ENCODE results near the gene ATP6V0C. TPM values are rescaled to one million over a fixed set of nuclear protein-coding genes. Genes with fewer than 3 reads are reported as not detected.

Gene ATP6V0C
- total and polyA plus RNA-seq, 2 of the 13 experiments (the other 11 are each of a cell fraction or from before 2014, with no cell fraction given) = 10.4 to 20.1 TPM

- TF ChIP-seq GABPB1 (CRISPR knock-in tag; IDR thresholded peaks at IDR 0.05) (no peak), ZSCAN29 (CRISPR knock-in tag; conservative IDR thresholded peaks at IDR 0.05) (no peak), ZKSCAN8 (CRISPR knock-in tag; IDR thresholded peaks at IDR 0.05; ENCODE audit: borderline replicate concordance) (no peak), POGZ (CRISPR knock-in tag; IDR thresholded peaks at IDR 0.05) (no peak), MTF2 (CRISPR knock-in tag; IDR thresholded peaks at IDR 0.05; ENCODE audit: borderline replicate concordance) (no peak), KMT2A (CRISPR knock-in tag; IDR thresholded peaks at IDR 0.05) (no peak), HMGXB4 (CRISPR knock-in tag; IDR thresholded peaks at IDR 0.05; ENCODE audit: borderline replicate concordance in 1 of 2, low read depth in 1 of 2) (peak in 1 of 2 experiments; percentile 7; a peak in 1 of 4 replicates), RXRA (CRISPR knock-in tag; IDR thresholded peaks at IDR 0.05) (no peak), FOXO1 (CRISPR knock-in tag; IDR thresholded peaks at IDR 0.05) (peak; percentile 21; the same call in 1 of the 2 replicates), DDIT3 (CRISPR knock-in tag; IDR thresholded peaks at IDR 0.05) (no peak), ZNF569 (CRISPR knock-in tag; IDR thresholded peaks at IDR 0.05; ENCODE audit: borderline replicate concordance) (no peak), ELF1 (CRISPR knock-in tag; IDR thresholded peaks at IDR 0.05) (no peak), ZKSCAN5 (CRISPR knock-in tag; IDR thresholded peaks at IDR 0.05) (no peak), FOXP4 (CRISPR knock-in tag; IDR thresholded peaks at IDR 0.05) (peak; percentile 29; the same call in 1 of the 2 replicates), JUN (CRISPR knock-in tag; IDR thresholded peaks at IDR 0.05) (no peak), NR0B2 (CRISPR knock-in tag; IDR thresholded peaks at IDR 0.05) (no peak), PCBP1 (IDR thresholded peaks at IDR 0.05; ENCODE audit: borderline replicate concordance, low read depth, low read length) (no peak), SAP130 (CRISPR knock-in tag; IDR thresholded peaks at IDR 0.05; ENCODE audit: low read depth) (peak; percentile 27), ARID5B (CRISPR knock-in tag; IDR thresholded peaks at IDR 0.05) (no peak), ZC3H13 (CRISPR knock-in tag; IDR thresholded peaks at IDR 0.05) (no peak)
Measured at GRCh38 chr16:2515180-2515851, 1.6 kb downstream of the ATP6V0C start (continued).
